Astrocyte of the cerebellum (primary cell): ENCODE results near the gene NDUFAF2.
A peak's percentile ranks its signal among the peaks of the same experiment; 100 is the strongest.

Source experiments
- DNase-seq: peaks from one replicate; pipeline ENCODE4 v3.0.0-alpha.2; 2011; ENCODE audit warnings: low read depth
- H3K4me3 ChIP-seq: 2 replicates; pipeline ENCODE4 v1.5.1; 2011; ENCODE audit warnings: mild to moderate bottlenecking, low read depth, low read length, moderate library complexity
- CTCF ChIP-seq: IDR thresholded peaks from 2 replicates; pipeline ENCODE4 v1.5.1; 2012; ENCODE audit warnings: low read length, low read depth, moderate library complexity, mild to moderate bottlenecking; ENCODE audit errors: missing control alignments
- in situ Hi-C: cut with HindIII; loops from 2 replicates; pipeline ENCODE4 v1.10.0; 2017; ENCODE audit warnings: low sequenced_read_pairs

Gene NDUFAF2

GRCh38 chr5:60929024-60929423 is 16.0 kb upstream of the NDUFAF2 start:
- no peak for DNase-seq
- in situ Hi-C loops: no loop called here
- no peak overlapping the region for H3K4me3 ChIP-seq
- no peak for TF ChIP-seq CTCF

- DNase-seq: no peak
- no peak overlapping the region for H3K4me3 ChIP-seq
- in situ Hi-C loops: no loop called here
- no peak for TF ChIP-seq CTCF
These were observed 1.4 kb upstream of the NDUFAF2 start for GRCh38 chr5:60943624-60944023.

- H3K4me3 ChIP-seq: peak overlapping the region; percentile 87
- no peak for TF ChIP-seq CTCF
- DNase-seq: peak; percentile 31
- in situ Hi-C loops: no loop called here
These were observed 795 bp downstream of the NDUFAF2 start for GRCh38 chr5:60945813-60946187.

GRCh38 chr5:60948738-60949137 is 3.7 kb downstream of the NDUFAF2 start:
- no peak for TF ChIP-seq CTCF
- DNase-seq: no peak
- no peak overlapping the region for H3K4me3 ChIP-seq
- in situ Hi-C loops: no loop called here

- TF ChIP-seq CTCF: no peak
- no peak overlapping the region for H3K4me3 ChIP-seq
- in situ Hi-C loops: loop anchor here (25.0 kb wide), 1 partner anchor 982 kb away; no protein-coding TSS in a partner anchor
- no peak for DNase-seq
These were observed 10.2 kb downstream of the NDUFAF2 start for GRCh38 chr5:60955239-60955638.

- no peak for TF ChIP-seq CTCF
- DNase-seq: no peak
- no peak overlapping the region for H3K4me3 ChIP-seq
- in situ Hi-C loops: loop anchor here (25.0 kb wide), 1 partner anchor 979 kb away; no protein-coding TSS in a partner anchor
These were observed 13.1 kb downstream of the NDUFAF2 start for GRCh38 chr5:60958088-60958487.

GRCh38 chr5:60958712-60959111 is 13.7 kb downstream of the NDUFAF2 start:
- TF ChIP-seq CTCF: no peak
- H3K4me3 ChIP-seq: no peak overlapping the region

More at GRCh38 chr5:60958712-60959111, 13.7 kb downstream of the NDUFAF2 start:
- in situ Hi-C loops: loop anchor here (25.0 kb wide), 1 partner anchor 979 kb away; no protein-coding TSS in a partner anchor
- no peak for DNase-seq
